GM18873 (cell line): ENCODE measurements around the gene SNX24.
A peak's percentile ranks its signal among the peaks of the same experiment; 100 is the strongest.
"Not testable (repeated sequence)": the region's sequence is repeated elsewhere in the genome, so short reads cannot be mapped to it uniquely, and the experiment has no call there.

ENCODE experiments used
- ATAC-seq: cut with Tn5 transposase; IDR thresholded peaks from one replicate; pipeline ENCODE4 v1.9.1; 2021; ENCODE audit warnings: mild to moderate bottlenecking, moderate library complexity, moderate number of reproducible peaks; ENCODE audit not compliant: unreplicated experiment, low FRiP score

The SNX24 gene

GRCh38 chr5:122957457-122957856 lies 112.0 kb downstream of the SNX24 start:
- ATAC-seq: no peak

DNA sequence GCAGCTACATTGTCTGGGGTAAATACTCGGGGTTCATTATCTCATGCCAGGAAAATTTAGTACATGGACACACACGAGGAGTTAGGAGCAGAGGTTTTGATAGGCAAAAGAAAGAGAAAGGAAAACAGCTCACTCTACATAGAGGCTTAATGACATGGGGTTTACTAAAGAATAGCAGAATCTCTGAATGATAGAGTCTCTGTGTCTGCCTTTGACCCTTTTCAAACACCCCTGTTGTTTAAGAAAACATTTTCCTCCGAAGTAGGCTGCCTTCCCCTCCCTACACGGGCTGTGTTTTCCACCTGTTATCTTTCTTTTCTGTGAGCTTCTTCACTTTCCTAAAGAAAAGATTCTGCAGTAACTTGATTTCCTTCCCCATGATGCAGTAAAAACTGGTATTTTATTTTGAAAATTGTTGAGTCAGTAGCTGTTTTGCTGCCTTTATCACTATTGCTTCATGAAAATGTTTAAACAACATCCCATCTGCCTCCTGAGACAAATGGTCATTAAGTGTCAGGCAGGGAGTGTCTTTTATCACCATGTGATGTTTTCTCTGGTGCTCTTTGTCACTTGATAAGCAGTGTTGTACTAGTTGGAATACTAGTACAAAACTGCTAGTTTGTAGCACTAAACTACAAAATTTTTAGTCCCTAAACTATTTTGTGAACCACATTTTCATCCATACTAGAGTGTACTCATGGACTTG lies 114.5 kb downstream of the SNX24 start:
- ATAC-seq: no peak

- no peak for ATAC-seq
Measured at GRCh38 chr5:122963305-122963704, 117.9 kb downstream of the SNX24 start.

DNA sequence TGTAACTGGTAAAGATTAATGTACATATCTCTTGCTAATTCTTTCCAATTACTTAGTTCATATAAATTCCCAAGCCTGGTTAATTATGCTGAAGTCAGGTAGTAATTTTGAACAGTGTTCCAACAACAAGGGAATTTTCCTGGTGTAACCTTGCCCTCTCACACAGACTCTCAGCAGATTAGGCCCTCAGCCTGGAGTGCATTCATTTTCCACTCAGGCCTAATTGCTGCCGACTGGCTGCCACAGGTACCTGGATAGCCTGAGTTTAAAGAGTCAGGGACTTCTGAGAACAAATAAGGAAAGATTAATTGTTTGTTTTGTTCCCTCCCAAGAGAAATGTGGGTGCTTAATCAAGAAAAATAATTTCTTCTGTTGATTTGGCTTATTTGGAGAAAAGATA lies 119.7 kb downstream of the SNX24 start:
- no peak for ATAC-seq

GRCh38 chr5:122967085-122967484 lies 121.7 kb downstream of the SNX24 start:
- no peak for ATAC-seq

GRCh38 chr5:122967625-122968024 lies 122.2 kb downstream of the SNX24 start:
- ATAC-seq: peak; percentile 92

DNA sequence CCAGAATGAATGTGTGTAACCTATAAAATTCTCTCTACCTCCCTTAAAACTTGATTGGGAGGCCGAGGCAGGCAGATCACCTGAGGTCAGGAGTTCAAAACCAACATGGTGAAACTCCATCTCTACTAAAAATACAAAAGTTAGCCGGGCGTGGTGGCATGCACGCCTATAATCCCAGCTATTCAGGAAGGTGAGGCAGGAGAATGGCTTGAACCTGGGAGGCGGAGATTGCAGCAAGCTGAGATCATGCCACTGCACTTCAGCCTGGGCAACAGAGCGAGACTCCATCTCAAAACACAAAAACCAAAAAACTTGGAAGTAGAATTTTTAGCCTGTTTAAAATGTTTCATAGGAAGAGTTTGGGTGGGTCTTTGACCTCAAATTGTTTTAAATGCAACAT lies 122.6 kb downstream of the SNX24 start:
- not testable (repeated sequence) for ATAC-seq

- ATAC-seq: no peak
Measured at GRCh38 chr5:122971333-122971732, 125.9 kb downstream of the SNX24 start.

DNA sequence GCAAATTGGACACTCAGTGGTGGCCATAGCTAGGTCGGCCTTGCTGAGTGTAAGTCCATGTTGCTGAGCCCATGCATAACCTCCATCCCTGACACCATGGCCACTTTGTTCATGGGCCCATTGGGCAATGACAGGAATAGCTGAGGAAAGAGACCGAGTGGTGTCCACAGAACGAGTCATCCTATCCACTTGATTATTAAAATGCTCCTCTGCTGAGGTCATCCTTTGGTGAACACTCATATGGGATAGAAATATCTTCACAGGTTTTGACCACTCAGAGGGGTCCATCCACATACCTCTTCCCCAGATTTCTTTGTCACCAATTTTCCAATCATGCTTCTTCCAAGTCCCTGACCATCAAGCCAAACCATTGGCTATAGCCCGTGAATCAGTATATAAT lies 127.5 kb downstream of the SNX24 start:
- no peak for ATAC-seq

DNA sequence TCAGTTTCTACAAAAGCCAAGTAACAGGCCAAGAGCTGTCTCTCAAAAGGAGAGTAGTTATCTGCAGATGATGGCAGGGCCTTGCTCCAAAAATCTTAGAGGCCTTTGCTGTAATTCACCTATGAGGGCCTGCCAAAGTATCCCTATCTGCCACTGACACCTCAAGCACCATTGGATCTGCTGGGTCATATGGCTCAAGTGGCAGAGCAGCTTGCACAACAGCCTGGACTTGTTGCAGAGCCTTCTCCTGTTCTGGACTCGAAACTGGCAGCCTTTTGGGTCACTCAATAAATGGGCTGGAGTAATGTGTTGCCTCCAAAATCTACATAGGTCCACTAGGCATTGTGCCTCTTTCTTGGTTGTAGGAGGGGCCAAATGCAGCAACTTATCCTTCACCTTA lies 128.3 kb downstream of the SNX24 start:
- ATAC-seq: not testable (repeated sequence)

DNA sequence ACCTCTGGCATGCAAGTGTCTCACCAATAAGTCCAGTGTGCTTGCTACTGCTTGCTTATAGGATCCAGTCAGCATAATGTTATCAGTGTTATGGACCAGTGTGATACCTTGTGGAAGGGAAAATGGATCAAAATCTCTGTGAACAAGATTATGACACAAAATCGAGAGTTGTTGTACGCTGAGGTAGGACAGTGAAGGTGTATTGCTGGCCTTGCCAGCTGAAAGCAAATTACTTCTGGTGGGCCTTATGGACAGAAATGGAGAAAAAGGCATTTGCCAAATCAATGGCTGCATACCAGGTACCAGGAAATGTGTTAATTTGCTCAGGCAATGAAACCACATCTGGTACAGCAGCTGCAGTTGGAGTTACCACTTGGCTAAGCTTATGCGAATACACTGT lies 128.8 kb downstream of the SNX24 start:
- ATAC-seq: not testable (repeated sequence)

DNA sequence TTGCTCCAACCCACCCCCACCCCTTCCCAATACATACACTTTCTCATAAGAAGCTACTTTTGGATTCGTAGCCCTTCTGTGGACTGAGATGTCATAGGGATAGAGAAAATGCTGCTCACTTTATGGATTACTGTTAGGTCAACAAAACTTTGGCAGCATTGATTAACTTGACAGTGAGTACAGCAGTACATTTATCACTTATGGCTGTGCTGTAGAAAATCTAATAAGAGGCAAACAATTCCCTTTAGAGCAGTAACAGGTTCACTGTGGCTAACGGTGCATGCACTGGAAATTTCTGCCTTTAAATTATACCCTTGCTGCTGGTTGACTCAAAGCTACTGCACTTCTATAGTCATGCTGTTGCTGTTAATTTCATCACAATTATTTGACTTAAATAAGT lies 131.9 kb downstream of the SNX24 start:
- no peak for ATAC-seq

DNA sequence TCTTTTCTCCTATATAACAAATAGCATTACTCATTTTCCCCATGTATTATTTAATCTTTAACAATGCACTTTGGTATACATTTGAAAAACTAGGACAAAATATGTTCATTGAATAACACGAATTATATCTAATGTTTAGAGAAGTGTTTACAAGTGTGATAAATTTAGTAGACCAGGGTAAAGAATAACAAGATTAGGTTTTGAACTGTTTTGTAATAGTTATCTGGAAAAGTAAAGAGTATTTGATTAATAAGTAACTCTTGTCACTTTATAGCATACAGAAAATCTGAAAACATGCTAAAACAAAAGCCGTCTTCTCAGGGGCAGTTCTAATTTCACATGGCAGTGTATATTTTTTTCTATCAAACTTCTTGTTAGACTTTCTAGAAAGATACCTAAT lies 132.7 kb downstream of the SNX24 start:
- ATAC-seq: no peak

- ATAC-seq: no peak
Measured at GRCh38 chr5:122978644-122979297, 133.4 kb downstream of the SNX24 start.

GRCh38 chr5:122981846-122982245 lies 136.4 kb downstream of the SNX24 start:
- no peak for ATAC-seq

DNA sequence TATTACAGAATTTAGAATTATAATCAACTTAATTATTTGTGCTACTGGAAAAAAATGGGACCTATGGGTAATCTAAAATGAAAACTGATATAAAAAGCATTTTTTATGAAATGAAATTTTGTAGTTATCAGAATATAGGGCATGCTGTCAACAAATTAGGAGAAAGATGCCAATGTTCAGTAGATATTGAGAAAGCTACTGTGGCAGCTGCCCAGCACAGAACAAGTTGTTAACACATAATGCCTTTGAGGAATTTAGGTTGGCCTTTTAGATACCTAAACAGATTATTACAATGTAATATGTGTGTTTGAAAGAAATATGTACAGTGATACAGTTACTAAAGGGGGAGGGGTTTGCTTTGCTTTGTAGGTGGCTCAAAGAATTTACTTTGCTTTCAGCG lies 137.0 kb downstream of the SNX24 start:
- no peak for ATAC-seq

GRCh38 chr5:122984425-122984824 lies 139.0 kb downstream of the SNX24 start:
- ATAC-seq: no peak

GRCh38 chr5:122985006-122985700 lies 139.7 kb downstream of the SNX24 start:
- ATAC-seq: no peak

DNA sequence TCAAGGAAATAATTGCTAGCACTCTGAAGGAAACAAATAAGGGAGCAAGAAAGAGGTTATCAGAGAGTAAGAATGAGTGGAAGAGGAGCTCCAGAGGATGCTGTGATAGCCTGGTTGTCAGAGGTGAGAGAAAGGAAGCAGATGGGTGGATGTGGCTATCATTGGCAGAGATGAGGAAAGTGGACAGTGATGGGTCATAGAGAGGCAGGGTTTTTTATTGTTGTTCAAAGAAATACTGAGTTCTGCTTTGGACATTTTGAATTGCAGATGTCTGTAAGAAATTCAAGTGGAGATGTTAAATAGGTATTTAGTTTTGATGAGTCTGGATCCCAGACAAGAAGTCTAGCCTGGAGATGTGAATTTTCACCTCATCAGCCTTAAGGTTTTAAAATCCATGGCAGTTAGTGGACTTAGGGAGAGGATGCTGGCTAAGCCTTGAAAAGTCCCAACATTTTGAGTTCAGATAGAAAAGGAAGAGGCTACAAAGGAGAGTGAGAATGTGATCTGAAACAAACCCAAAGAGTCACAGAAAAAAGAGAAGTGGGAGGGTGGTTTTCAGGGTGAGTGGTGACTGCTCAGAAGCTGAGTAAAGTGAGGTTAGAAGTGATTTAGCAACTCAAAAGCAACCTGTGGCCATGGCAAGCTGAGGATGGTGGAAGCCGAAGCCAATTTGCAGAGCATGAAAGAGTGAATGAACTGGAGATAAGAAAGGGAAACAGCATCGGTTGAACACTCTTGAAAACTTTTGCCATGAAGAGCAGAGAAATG lies 140.7 kb downstream of the SNX24 start:
- peak; percentile 91 for ATAC-seq

DNA sequence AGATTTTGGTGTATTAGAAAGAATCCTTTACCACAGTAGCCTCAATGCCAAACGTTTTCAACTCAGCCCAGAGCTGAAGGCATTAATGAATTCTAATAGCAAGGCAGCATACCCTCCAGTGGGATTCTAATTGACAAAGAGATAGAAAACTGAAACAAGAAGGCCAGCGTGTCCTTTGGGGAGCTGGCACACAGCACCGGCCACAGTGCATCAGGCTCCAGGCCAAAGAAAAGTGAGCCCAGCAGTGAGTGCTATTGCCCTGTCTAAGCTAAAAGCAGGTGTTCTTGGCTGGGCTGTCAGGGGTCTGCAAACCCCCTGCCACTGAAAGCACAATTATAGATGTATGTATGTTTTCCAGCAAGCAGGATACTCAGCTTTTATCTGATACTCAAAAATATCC lies 150.7 kb downstream of the SNX24 start:
- ATAC-seq: no peak

GRCh38 chr5:122997294-122997693 lies 151.9 kb downstream of the SNX24 start:
- no peak for ATAC-seq
